NCI-H187 treated with DMSO at 0.1 percent for 48 hours (cell line): ENCODE data around the gene DHX35.

Experiments
- DNase-seq: peaks from one replicate; lab custom pipeline; 2025; lab: John Stamatoyannopoulos, UW

DHX35 gene, protein sequence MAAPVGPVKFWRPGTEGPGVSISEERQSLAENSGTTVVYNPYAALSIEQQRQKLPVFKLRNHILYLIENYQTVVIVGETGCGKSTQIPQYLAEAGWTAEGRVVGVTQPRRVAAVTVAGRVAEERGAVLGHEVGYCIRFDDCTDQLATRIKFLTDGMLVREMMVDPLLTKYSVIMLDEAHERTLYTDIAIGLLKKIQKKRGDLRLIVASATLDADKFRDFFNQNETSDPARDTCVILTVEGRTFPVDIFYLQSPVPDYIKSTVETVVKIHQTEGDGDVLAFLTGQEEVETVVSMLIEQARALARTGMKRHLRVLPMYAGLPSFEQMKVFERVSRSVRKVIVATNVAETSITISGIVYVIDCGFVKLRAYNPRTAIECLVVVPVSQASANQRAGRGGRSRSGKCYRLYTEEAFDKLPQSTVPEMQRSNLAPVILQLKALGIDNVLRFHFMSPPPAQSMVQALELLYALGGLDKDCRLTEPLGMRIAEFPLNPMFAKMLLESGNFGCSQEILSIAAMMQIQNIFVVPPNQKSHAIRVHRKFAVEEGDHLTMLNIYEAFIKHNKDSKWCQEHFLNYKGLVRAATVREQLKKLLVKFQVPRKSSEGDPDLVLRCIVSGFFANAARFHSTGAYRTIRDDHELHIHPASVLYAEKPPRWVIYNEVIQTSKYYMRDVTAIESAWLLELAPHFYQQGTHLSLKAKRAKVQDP

GRCh38 chr20:38962044-38962927, at the start of gene DHX35:
DHX35 (plus strand) TSS chr20:38962344; CDS start chr20:38962368, 24 bp downstream.
- peak; percentile 78 for DNase-seq

DNA sequence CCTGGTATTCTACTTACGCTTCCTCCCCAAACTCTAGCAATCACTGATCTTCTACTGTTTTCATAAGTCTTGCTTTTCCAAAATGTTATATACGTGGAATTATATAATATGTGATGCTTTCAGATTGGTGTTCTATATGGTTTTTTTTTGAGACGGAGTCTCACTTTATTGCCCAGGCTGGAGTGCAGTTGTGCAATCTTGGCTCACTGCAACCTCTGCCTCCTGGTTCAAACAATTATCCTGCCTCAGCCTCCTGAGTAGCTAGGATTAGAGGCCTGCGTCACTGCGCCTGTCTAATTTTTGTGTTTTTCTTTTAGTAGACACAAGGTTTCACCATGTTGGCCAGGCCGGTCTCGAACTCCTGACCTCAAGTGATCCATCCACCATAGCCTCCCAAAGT, 46.8 kb upstream of the DHX35 start:
- DNase-seq, result no peak

- DNase-seq, result no peak
Observed at GRCh38 chr20:38917657-38918056, 44.5 kb upstream of the DHX35 start.

DNA sequence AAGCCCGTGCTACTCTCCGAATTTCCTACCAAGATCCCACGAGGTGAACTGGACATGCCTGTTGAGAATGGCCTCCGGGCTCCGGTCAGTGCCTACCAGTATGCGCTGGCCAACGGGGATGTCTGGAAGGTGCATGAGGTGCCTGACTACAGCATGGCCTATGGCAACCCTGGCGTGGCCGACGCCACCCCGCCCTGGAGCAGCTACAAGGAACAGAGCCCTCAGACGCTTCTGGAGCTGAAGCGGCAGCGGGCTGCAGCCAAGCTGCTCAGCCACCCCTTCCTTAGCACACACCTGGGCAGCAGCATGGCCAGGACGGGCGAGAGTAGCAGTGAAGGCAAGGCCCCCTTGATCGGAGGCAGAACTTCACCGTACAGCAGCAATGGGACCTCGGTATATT, 44.0 kb upstream of the DHX35 start:
- DNase-seq, result no peak

DNA sequence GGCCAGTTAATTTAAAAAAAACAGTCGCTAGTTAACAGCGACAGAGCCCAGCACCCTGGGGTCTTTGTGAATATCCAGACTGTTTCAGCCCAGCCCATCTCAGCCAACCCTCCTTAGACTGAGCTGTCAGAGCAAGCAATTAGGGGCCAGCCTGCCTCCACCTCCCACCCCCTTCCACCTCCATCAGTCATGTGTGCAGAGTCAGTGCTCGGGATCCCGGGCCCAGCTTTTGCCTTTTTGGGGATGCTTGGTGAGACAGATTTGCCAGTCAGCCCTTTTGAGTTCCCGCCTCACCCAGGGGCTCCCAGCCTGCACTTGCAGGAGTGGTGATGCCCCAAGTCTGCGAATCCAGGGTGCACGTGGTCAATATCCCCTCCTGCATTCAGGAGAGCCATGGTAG, 42.5 kb upstream of the DHX35 start:
- no peak for DNase-seq

DNA sequence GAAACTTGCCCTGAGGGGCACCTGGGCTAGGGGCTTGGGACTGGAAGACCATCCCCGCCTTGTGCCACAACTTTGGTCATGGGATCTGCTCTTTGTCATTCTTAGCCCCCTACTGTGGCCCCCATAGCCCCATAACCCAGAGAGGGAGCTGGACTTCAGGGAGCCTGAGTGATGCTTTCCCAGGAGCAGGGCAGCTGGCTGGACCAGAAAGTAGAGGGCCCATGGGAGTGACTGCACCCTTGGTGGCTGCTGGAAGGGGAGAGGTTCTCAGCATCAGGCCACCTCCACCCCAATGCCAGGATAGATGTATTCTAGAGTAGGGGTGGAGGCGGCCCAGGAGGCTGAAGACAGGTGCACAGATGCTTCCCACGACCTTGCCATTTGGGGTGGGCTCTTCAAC, 41.7 kb upstream of the DHX35 start:
- no peak for DNase-seq

- no peak for DNase-seq
Observed at GRCh38 chr20:38920851-38921250, 41.3 kb upstream of the DHX35 start.

GRCh38 chr20:38924718-38925117, 37.4 kb upstream of the DHX35 start:
- DNase-seq, result no peak

DNA sequence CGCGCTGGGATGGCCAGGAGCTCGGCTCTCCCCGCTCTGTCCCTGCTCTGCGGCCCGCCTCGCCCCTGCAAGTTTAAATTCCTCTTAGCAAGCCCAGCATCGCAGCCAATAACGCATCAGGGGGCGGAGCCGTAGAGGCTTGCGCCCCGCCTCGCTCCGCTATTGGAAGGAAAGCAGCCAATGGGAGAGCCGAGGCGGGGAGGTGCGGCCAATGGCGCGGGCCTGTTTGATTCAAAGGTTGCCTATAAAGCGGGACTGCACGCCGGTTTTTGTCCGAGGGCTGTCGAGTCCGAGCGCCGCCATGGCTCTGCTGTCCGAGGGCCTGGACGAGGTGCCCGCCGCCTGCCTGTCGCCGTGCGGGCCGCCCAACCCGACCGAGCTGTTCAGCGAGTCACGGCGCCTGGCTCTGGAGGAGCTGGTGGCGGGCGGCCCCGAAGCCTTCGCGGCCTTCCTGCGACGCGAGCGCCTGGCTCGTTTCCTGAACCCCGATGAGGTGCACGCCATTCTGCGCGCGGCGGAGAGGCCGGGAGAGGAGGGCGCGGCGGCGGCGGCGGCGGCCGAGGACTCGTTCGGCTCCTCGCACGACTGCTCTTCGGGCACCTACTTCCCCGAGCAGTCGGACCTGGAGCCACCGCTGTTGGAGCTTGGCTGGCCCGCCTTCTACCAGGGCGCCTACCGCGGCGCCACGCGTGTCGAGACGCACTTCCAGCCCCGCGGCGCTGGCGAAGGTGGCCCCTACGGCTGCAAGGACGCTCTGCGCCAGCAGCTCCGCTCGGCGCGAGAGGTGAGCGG, 35.8 kb upstream of the DHX35 start, which contains the start of gene FAM83D:
TSS of gene FAM83D (plus strand) at position 276 of the 792 bp plus-strand sequence. CDS start at position 302, 26 bp downstream.
- DNase-seq, result peak; percentile 91

DNA sequence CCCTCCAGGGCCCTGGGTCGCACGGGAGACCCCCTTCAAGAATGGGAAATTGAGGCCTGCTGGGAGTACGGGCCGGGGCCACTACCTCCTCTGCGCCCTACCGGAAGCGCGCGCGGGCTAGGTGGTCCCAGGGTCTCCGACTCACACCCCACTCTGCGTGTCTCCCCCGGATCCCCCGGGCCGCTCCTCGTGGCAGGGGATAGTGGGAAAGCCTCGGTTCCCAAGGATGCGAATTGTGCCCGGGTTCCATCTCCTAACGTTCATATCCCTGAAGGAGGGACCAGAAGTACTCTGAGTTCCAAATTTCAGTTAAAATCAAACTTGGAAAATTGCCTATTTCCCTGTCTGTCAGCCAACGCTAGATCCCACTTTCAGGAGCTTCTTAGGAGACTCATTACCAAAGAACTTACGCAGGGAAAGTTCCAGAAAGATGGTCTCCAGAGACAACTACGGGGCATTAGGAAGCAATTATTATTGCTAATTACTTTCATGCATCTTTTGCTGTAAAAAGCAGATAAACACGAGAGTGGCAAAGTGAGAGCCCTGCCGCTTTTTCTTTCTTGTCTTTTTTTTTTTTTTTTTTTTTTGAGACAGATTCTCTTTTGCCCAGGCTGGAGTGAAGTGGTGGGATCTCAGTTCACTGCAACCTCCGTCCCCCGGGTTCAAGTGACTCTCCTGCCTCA, 35.1 kb upstream of the DHX35 start:
- DNase-seq, result no peak

DNA sequence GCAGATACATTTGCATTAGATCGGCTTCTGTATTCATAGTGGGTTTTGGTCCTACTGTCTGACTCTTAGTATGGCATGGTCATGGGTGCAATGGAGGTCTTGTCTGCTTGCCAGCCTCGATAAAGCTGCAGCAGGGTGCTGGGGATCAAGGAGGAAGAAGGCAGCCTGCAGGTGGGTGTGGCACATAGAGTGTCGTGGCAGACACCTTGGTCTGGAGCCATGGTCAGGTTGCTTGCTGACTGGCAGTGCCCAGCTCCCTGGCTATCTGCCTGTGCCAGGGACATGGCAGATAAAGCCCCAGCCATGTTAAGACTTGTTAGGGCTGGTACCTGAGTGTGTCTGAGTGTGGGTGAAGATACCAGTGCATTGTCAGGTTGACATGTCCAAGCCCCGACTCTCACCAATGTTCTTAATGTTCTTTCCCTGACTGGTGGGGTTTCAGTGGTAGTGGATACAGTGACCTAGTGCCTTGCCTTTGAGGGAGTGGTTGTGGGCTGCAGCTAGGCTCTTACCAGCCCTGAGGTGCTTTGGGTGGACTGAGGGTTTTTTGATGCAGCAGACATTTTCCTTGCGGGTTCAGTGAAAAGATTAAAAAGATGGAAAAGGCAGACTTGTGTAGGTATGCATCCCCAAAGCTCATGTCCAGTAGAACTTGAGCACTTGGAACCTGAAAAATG, 34.1 kb upstream of the DHX35 start:
- no peak for DNase-seq

DNA sequence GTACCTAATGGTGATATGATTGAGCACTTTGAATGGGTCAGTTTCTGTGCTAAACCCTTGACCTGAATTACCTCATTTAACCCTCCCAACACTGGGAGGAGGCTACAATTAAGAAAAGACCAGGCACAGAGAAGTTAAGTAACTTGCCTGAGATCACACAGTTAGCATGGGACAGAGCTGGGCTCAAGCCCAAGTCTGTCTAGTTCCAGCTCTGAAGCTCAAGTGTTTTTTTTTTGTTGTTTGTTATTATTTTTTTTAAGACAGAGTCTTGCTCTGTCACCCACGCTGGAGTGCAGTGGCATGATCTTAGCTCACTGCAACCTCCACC, 31.9 kb upstream of the DHX35 start:
- no peak for DNase-seq

GRCh38 chr20:38931984-38932383, 30.2 kb upstream of the DHX35 start:
- no peak for DNase-seq

- DNase-seq, result no peak
Observed at GRCh38 chr20:38932457-38933120, 29.6 kb upstream of the DHX35 start.

DNA sequence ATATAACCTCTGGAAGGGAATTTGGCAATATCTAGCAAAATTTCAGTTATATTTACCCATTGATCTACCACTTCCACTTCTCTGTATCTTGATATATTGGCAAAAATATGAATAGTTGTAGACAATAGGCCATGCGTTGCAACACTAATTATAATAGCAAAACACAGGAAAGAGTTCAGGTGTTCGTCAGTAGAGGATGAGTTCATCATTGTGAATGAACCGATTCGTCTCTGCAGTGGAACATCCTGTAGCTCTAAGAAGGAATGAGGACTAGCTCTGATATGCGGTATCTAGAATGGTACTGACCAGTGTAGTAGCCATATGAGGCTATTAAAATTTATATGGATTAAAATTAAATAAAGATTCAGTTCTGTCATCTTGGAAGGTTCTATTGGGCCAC, 27.6 kb upstream of the DHX35 start:
- no peak for DNase-seq

GRCh38 chr20:38935285-38935684, 26.9 kb upstream of the DHX35 start:
- no peak for DNase-seq

- DNase-seq, result no peak
Observed at GRCh38 chr20:38935967-38936407, 26.2 kb upstream of the DHX35 start.

DNA sequence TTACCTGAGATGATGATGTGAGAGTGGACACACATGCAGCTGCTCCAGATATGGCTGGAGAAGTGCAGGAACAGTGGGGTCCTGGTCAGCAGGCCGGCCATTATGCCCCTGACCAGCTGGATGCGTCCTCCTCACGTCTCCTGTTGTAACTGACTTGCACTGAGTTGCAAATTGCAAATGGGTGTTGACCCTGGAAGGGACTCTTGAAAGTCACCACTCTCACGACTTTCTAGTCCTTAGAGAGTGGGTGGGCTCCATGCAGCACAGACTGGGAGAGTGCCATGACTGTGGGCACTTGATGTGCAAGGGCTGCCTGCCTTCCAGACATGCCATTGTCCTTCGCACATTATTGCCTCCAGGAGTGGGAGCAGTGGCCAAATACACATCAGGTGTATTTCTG, 25.1 kb upstream of the DHX35 start:
- no peak for DNase-seq

DNA sequence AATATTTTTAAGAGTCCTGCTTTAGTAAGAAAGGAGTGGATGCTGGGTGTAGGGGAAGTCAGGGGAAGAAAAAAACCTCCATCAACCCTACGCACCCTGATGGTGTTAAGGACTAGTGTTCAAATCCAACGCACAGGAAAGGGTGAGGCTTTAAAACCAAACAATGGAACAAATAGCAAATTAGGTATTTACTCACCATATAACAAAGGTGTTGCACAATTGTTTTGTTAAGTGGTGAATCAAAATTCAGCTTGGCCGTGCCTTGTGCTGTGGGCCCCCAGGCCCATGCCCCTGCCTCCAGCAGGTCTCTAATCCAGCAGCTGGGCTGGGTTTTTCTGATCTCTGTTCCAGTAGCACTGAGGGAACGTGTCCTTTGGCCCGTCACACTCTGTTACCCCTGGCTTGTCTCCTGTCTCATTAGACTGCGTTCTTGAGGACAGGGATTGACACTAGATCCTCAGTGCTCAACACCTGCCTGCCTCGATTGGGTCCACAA, 24.1 kb upstream of the DHX35 start:
- DNase-seq, result no peak

GRCh38 chr20:38939686-38940085, 22.5 kb upstream of the DHX35 start:
- DNase-seq, result no peak
